ENCODE results near the gene APLNR. TPM values are rescaled to one million over a fixed set of nuclear protein-coding genes. Genes with fewer than 3 reads are reported as not detected.

Gene APLNR
- total RNA-seq, 2 experiments from 2014 or later = not detected

DNA sequence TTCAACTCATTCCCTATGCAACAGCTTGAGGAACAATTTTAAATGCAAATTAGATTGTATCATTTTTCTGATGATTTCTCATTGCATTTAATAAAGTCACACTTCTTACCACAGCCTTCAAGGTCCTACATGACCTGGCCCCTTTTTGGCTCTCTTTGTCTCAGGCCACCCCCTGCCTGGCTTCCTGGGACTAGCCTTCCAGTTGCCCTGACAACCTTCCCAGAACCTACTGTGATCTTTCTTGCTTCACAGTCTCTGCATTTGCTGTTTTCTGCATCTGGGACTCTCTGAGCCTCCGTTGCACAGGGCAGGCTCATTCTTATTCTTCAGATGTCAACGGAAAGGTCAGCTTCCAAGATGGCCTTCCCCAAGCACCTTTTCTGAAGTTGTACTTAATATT lies 12.9 kb downstream of the APLNR start:
- no peak overlapping the region for H3K4me3 Mint-ChIP-seq
- no peak for DNase-seq
- ChIA-PET POLR2A (no interaction called here), CTCF (no interaction called here)
- peaks cover 2% of the 10 kb centered on the region for H3K27me3 Mint-ChIP-seq
- no peaks in the 10 kb centered on the region for H3K36me3 Mint-ChIP-seq (ENCODE audit: low read depth)
- H3K9me3 Mint-ChIP-seq = no peaks in the 10 kb centered on the region
- no peaks in the 10 kb centered on the region for H3K4me1 Mint-ChIP-seq
- no peak overlapping the region for H3K27ac Mint-ChIP-seq

- Mint-ChIP-seq H3K27ac (no peak overlapping the region), H3K4me1 (no peaks in the 10 kb centered on the region), H3K36me3 (ENCODE audit: low read depth) (no peaks in the 10 kb centered on the region), H3K9me3 (no peaks in the 10 kb centered on the region), H3K27me3 (peaks cover under 1% of the 10 kb centered on the region), H3K4me3 (no peak overlapping the region)
- no peak for DNase-seq
- ChIA-PET CTCF (interaction anchor here (0.6 kb wide), 1 partner anchor 26 kb away, joined by 3 read pairs; no protein-coding TSS in a partner anchor), POLR2A (no interaction called here)
Measured at GRCh38 chr11:57223601-57224000, 13.4 kb downstream of the APLNR start.

DNA sequence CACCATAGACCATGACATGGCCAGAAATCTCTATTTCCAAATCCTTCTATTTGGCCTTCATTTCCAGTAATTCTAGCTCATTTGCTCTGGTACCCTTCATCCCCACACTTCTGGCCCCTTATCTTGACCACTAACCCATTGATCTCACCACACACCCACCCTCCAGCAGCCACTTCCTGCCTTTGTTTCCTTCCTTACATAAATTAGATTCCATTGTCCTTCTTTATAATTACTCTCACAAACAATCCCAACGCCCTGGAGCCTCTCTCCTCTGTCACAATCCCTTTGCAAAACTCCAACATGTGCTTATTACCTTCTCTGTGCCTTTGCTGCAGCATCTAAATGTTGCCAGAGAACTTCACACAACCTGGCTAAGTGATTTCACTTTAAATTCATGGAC lies 14.8 kb downstream of the APLNR start:
- ChIA-PET POLR2A (no interaction called here), CTCF (no interaction called here)
- no peaks in the 10 kb centered on the region for H3K4me1 Mint-ChIP-seq
- H3K4me3 Mint-ChIP-seq = no peak overlapping the region
- H3K27ac Mint-ChIP-seq = no peak overlapping the region
- no peaks in the 10 kb centered on the region for H3K36me3 Mint-ChIP-seq (ENCODE audit: low read depth)
- peaks cover 4% of the 10 kb centered on the region for H3K27me3 Mint-ChIP-seq
- no peak for DNase-seq
- H3K9me3 Mint-ChIP-seq = no peaks in the 10 kb centered on the region

- H3K9me3 Mint-ChIP-seq = no peaks in the 10 kb centered on the region
- POLR2A ChIA-PET = no interaction called here
- no peak overlapping the region for H3K4me3 Mint-ChIP-seq
- no peak overlapping the region for H3K27ac Mint-ChIP-seq
- H3K36me3 Mint-ChIP-seq (ENCODE audit: low read depth) = no peaks in the 10 kb centered on the region
- no peak for DNase-seq
- peaks cover 4% of the 10 kb centered on the region for H3K27me3 Mint-ChIP-seq
- CTCF ChIA-PET = interaction anchor here (0.6 kb wide), 1 partner anchor 123 kb away, joined by 6 read pairs; no protein-coding TSS in a partner anchor
- no peaks in the 10 kb centered on the region for H3K4me1 Mint-ChIP-seq
Measured at GRCh38 chr11:57219021-57219627, 17.9 kb downstream of the APLNR start.

- Mint-ChIP-seq H3K27me3 (peaks cover 4% of the 10 kb centered on the region), H3K4me1 (no peaks in the 10 kb centered on the region), H3K4me3 (no peak overlapping the region), H3K36me3 (ENCODE audit: low read depth) (no peaks in the 10 kb centered on the region), H3K27ac (no peak overlapping the region), H3K9me3 (no peaks in the 10 kb centered on the region)
- DNase-seq = no peak
- CTCF ChIA-PET = interaction anchor here (1.5 kb wide), 1 partner anchor 10 kb away, joined by 3 read pairs; no protein-coding TSS in a partner anchor
- POLR2A ChIA-PET = no interaction called here
Measured at GRCh38 chr11:57217053-57217452, 20.0 kb downstream of the APLNR start.

DNA sequence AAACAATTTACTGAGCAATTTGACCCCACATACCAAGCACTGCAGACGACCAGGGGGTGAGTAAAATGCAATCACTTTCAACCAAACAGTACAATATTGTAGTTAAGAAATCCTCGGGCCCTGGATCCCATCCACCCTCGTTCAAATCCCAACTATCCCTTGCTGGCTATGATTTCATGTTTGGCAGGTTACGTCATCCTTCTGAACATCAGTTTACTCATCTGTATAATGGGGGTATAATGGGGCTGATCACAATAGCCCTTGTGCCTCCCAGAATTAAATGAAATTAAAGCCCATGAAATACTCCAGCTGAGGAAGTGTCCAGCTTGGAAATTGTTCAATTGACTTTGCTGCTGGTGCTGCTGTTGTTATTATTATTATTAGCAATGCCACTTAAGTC lies 20.6 kb downstream of the APLNR start:
- H3K27me3 Mint-ChIP-seq = peaks cover 4% of the 10 kb centered on the region
- no peak overlapping the region for H3K27ac Mint-ChIP-seq
- H3K36me3 Mint-ChIP-seq (ENCODE audit: low read depth) = no peaks in the 10 kb centered on the region
- no peaks in the 10 kb centered on the region for H3K9me3 Mint-ChIP-seq
- no peaks in the 10 kb centered on the region for H3K4me1 Mint-ChIP-seq
- ChIA-PET POLR2A (no interaction called here), CTCF (no interaction called here)
- no peak overlapping the region for H3K4me3 Mint-ChIP-seq
- no peak for DNase-seq

- DNase-seq = no peak
- Mint-ChIP-seq H3K36me3 (ENCODE audit: low read depth) (no peaks in the 10 kb centered on the region), H3K4me3 (no peak overlapping the region), H3K9me3 (no peaks in the 10 kb centered on the region), H3K27me3 (peaks cover 4% of the 10 kb centered on the region), H3K27ac (no peak overlapping the region), H3K4me1 (no peaks in the 10 kb centered on the region)
- ChIA-PET CTCF (no interaction called here), POLR2A (no interaction called here)
Measured at GRCh38 chr11:57214494-57214893, 22.6 kb downstream of the APLNR start.

- no peaks in the 10 kb centered on the region for H3K36me3 Mint-ChIP-seq (ENCODE audit: low read depth)
- no peak overlapping the region for H3K27ac Mint-ChIP-seq
- no peaks in the 10 kb centered on the region for H3K4me1 Mint-ChIP-seq
- DNase-seq = no peak
- ChIA-PET CTCF (no interaction called here), POLR2A (no interaction called here)
- H3K9me3 Mint-ChIP-seq = no peaks in the 10 kb centered on the region
- H3K27me3 Mint-ChIP-seq = peaks cover 4% of the 10 kb centered on the region
- no peak overlapping the region for H3K4me3 Mint-ChIP-seq
Measured at GRCh38 chr11:57214098-57214417, 23.0 kb downstream of the APLNR start.

DNA sequence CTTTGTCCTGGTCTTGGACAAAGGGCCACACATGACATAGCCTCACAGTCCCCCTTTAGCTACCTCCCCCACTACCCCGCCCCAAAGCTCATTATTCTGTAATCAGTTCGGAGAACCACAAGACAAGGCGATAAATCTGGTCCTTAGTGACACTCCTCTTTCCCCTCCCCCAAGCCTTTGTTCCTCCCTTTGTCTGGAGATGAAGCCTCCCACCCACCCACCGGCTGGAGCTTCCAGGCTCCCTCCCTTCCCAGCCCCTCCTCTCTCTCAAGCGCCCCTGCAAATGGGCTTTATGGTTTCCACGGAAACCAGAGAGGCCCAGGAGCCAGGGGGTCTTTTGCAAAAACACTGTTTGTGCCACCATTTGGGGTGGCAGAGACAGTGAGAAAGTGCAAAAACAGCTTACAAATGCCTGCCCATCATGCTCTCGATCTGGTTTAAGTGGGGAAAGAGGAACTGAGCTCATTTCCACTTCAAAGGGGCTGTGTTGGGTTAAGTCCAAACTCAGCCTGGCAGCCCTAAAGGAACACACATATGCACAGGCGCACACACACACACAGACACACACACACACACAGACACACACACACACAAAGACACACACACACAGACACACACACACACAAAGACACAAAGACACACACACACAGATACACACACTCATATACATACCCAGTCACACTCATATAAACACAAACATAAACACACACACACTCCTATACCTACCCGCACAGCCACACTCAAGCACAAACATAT lies 23.5 kb downstream of the APLNR start:
- POLR2A ChIA-PET = no interaction called here
- DNase-seq = no peak
- no peaks in the 10 kb centered on the region for H3K9me3 Mint-ChIP-seq

GRCh38 chr11:57210781-57211180 lies 26.3 kb downstream of the APLNR start:
- H3K4me3 Mint-ChIP-seq = no peak overlapping the region
- peaks cover 1% of the 10 kb centered on the region for H3K27me3 Mint-ChIP-seq
- no peak for DNase-seq
- no peak overlapping the region for H3K27ac Mint-ChIP-seq
- no peaks in the 10 kb centered on the region for H3K36me3 Mint-ChIP-seq (ENCODE audit: low read depth)
- CTCF ChIA-PET = interaction anchor here (0.5 kb wide), 1 partner anchor 383 kb away, joined by 3 read pairs; no protein-coding TSS in a partner anchor
- no peaks in the 10 kb centered on the region for H3K9me3 Mint-ChIP-seq
- POLR2A ChIA-PET = no interaction called here
- no peaks in the 10 kb centered on the region for H3K4me1 Mint-ChIP-seq

More for the DNA sequence above, 23.5 kb downstream of the APLNR start:
- Mint-ChIP-seq H3K27me3 (peaks cover 4% of the 10 kb centered on the region), H3K4me3 (no peak overlapping the region), H3K4me1 (no peaks in the 10 kb centered on the region), H3K27ac (no peak overlapping the region), H3K36me3 (ENCODE audit: low read depth) (no peaks in the 10 kb centered on the region)
- CTCF ChIA-PET = no interaction called here

DNA sequence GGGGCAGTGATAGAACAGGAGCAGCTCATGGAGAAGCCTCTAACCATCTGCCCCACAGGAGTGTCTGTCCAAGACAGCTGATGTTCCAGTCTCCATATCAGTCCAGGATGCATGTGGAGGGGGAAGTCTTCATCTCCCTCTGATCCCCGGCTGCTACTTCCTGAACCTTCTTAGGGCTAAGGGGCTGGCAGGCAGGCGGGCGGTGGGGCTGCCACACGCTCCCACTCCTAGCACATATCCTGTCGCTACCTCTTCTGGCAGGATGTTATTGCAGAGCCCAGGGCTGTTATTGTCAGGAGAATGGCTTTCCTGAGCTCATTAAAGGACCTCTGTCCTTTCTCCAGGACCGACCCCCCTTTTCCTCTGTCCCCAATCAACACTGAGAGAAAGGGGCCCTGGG lies 29.9 kb downstream of the APLNR start:
- H3K4me1 Mint-ChIP-seq = no peaks in the 10 kb centered on the region
- H3K36me3 Mint-ChIP-seq (ENCODE audit: low read depth) = no peaks in the 10 kb centered on the region
- no peak for DNase-seq
- ChIA-PET POLR2A (no interaction called here), CTCF (interaction anchor here (1.2 kb wide), 1 partner anchor 10 kb away, joined by 3 read pairs; no protein-coding TSS in a partner anchor)
- H3K27ac Mint-ChIP-seq = no peak overlapping the region
- peaks cover 4% of the 10 kb centered on the region for H3K27me3 Mint-ChIP-seq
- H3K4me3 Mint-ChIP-seq = no peak overlapping the region
- no peaks in the 10 kb centered on the region for H3K9me3 Mint-ChIP-seq

DNA sequence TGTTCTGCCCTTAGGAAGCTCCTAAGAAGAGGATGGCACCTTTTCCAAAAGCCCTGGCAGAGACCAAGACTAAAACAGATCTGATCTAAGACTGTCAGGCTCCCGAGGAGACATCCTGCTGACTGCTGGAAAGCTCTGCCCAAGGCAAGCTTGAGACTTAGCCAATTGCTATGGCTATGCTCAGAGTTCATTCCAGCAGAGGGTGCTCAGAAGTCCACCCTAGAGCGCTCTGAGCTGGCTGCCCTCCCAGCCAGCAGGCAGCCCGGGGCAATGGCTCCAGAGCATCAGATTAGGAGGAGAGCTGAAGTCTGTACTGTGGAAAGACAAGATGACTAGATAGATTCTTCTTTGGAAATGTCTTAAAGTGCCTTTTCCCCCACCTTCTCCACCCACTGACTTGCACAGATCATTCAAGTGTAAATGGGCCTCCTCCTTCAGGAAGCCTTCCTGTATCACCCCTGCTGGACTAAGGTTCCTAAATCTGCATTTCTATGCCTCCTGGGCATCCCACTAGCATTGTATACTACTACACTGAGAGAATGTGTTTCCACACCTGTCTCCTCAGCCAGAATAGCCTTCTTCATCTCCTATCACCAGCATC lies 31.9 kb downstream of the APLNR start:
- H3K36me3 Mint-ChIP-seq (ENCODE audit: low read depth) = no peaks in the 10 kb centered on the region
- DNase-seq = no peak
- ChIA-PET CTCF (interaction anchor here (1.5 kb wide), 1 partner anchor 44 kb away, joined by 7 read pairs; no protein-coding TSS in a partner anchor), POLR2A (no interaction called here)
- peaks cover 4% of the 10 kb centered on the region for H3K27me3 Mint-ChIP-seq
- H3K27ac Mint-ChIP-seq = no peak overlapping the region
- no peaks in the 10 kb centered on the region for H3K4me1 Mint-ChIP-seq
- no peak overlapping the region for H3K4me3 Mint-ChIP-seq
- H3K9me3 Mint-ChIP-seq = no peaks in the 10 kb centered on the region

GRCh38 chr11:57203882-57204480 lies 33.1 kb downstream of the APLNR start:
- Mint-ChIP-seq H3K4me1 (no peaks in the 10 kb centered on the region), H3K27ac (no peak overlapping the region), H3K36me3 (ENCODE audit: low read depth) (no peaks in the 10 kb centered on the region), H3K4me3 (no peak overlapping the region), H3K9me3 (no peaks in the 10 kb centered on the region), H3K27me3 (peaks cover 4% of the 10 kb centered on the region)
- CTCF ChIA-PET = no interaction called here
- POLR2A ChIA-PET = no interaction called here
- no peak for DNase-seq
